Caco-2 (cell line): ENCODE results near the gene TMEM209. TPM values are rescaled to one million over a fixed set of nuclear protein-coding genes. Genes with fewer than 3 reads are reported as not detected.

Source experiments
- BruUV-seq: library from RNA; stranded (reverse); fragments of 400-500 nt; replicated peaks from 2 replicates; lab custom pipeline; 2021; lab: Mats Ljungman, UMichigan
- CTCF ChIA-PET: fragments of 300-600 bp; sonication (Branson Sonifier 250); formaldehyde crosslinking; loops from one replicate; lab custom pipeline; 2022; ENCODE audit warnings: antibody characterized with exemption; lab: Charles Lee
- POLR2A ChIA-PET: fragments of 300-600 bp; sonication (Branson Sonifier 250); formaldehyde crosslinking; loops from one replicate; lab custom pipeline; 2022; ENCODE audit warnings: antibody characterized with exemption; lab: Charles Lee
- DNase-seq, 2 experiments: peaks; one replicate each; pipeline versions ENCODE4 v3.0.0 to v3.0.0-alpha.2; 2020 to 2022
- H3K27me3 ChIP-seq: replicated peaks from 2 replicates; pipeline ENCODE4 v1.6.0; 2011; ENCODE audit warnings: low read length; ENCODE audit not compliant: control insufficient read depth, insufficient read depth
- H3K36me3 ChIP-seq: 2 replicates; pipeline ENCODE4 v1.5.1; 2011; ENCODE audit warnings: low read length; ENCODE audit not compliant: control insufficient read depth, insufficient read depth
- H3K4me1 ChIP-seq: fragments of 250-450 bp; sonication (Bioruptor Pico); 2 replicates; pipeline ENCODE4 v1.5.1; 2020; ENCODE audit warnings: mild to moderate bottlenecking
- H3K4me3 ChIP-seq: 2 replicates; pipeline ENCODE4 v1.5.1; 2011; ENCODE audit warnings: low read depth, mild to moderate bottlenecking, control low read depth, low read length
- H3K9me3 ChIP-seq: fragments of 250-450 bp; sonication (Bioruptor Pico); 2 replicates; pipeline ENCODE4 v1.5.1; 2020; ENCODE audit warnings: mild to moderate bottlenecking, moderate library complexity
- H3K27ac Mint-ChIP-seq: one replicate; pipeline ENCODE4 v1.8.0; 2022; ENCODE audit warnings: mixed read lengths; ENCODE audit not compliant: unreplicated experiment
- H3K27me3 Mint-ChIP-seq: one replicate; pipeline ENCODE4 v1.8.0; 2022; ENCODE audit warnings: mixed read lengths; ENCODE audit not compliant: insufficient read depth, unreplicated experiment
- H3K36me3 Mint-ChIP-seq: one replicate; pipeline ENCODE4 v1.8.0; 2022; ENCODE audit warnings: mild to moderate bottlenecking, mixed read lengths; ENCODE audit not compliant: insufficient read depth, unreplicated experiment
- H3K4me1 Mint-ChIP-seq: one replicate; pipeline ENCODE4 v1.8.0; 2022; ENCODE audit warnings: low read depth, mixed read lengths; ENCODE audit not compliant: unreplicated experiment
- H3K4me3 Mint-ChIP-seq: one replicate; pipeline ENCODE4 v1.8.0; 2022; ENCODE audit warnings: mild to moderate bottlenecking, moderate library complexity, mixed read lengths; ENCODE audit not compliant: unreplicated experiment
- H3K9me3 Mint-ChIP-seq: one replicate; pipeline ENCODE4 v1.8.0; 2022; ENCODE audit warnings: mixed read lengths; ENCODE audit not compliant: unreplicated experiment
- CTCF ChIP-seq, 2 experiments: fragments of 200-600 bp in 1 of 2; IDR thresholded peaks; 1 replicate in 1 of 2; 2 replicates in 1 of 2; pipeline versions ENCODE4 v1.5.1 to v1.8.0; 2011 to 2022; ENCODE audit warnings: antibody characterized with exemption in 1 of 2, control low read depth in 1 of 2, inconsistent platforms in 1 of 2, low read depth in 1 of 2, low read length in 1 of 2, mild to moderate bottlenecking in 1 of 2, moderate library complexity in 1 of 2; ENCODE audit not compliant: insufficient read depth in 1 of 2, severe bottlenecking in 1 of 2, unreplicated experiment in 1 of 2
- intact Hi-C: fragments of 100-400 bp; cut with micrococcal nuclease; formaldehyde crosslinking; loops from one replicate; pipeline ENCODE4 v1.10.0; 2022; ENCODE audit not compliant: unreplicated experiment
- total RNA-seq: library from RNA; stranded (reverse); gene quantifications from 2 replicates; pipeline ENCODE4 v1.2.3, GENCODE V29; 2022

TMEM209 gene
- total RNA-seq, 1 experiment from 2014 or later, result 34.5 TPM

- no peak for TF ChIP-seq CTCF (IDR thresholded peaks at IDR 0.05; ENCODE audit: insufficient read depth in 1 of 2, low read depth in 1 of 2, low read length in 1 of 2, severe bottlenecking in 1 of 2, unreplicated experiment in 1 of 2)
- BruUV-seq, result no TSS peak
- intact Hi-C loops, result no loop called here
- no peak for DNase-seq
- H3K4me3 ChIP-seq, result no peak overlapping the region
- Mint-ChIP-seq H3K4me1 (no peaks in the 10 kb centered on the region), H3K27ac (no peak overlapping the region), H3K36me3 (no peaks in the 10 kb centered on the region), H3K9me3 (no peaks in the 10 kb centered on the region), H3K27me3 (no peaks in the 10 kb centered on the region), H3K4me3 (no peak overlapping the region)
- ChIA-PET POLR2A (no interaction called here), CTCF (no interaction called here)
- no peaks in the 10 kb centered on the region for H3K9me3 ChIP-seq
- no peaks in the 10 kb centered on the region for H3K4me1 ChIP-seq
- H3K27me3 ChIP-seq, result no peaks in the 10 kb centered on the region
- no peaks in the 10 kb centered on the region for H3K36me3 ChIP-seq
Measured at GRCh38 chr7:130150587-130150986, 54.6 kb downstream of the TMEM209 start.

GRCh38 chr7:130149281-130150139 is 55.7 kb downstream of the TMEM209 start:
- Histone ChIP-seq H3K27me3 (no peaks in the 10 kb centered on the region), H3K36me3 (no peaks in the 10 kb centered on the region), H3K9me3 (no peaks in the 10 kb centered on the region), H3K4me1 (peaks cover 3% of the 10 kb centered on the region; the same call in 1 of the 2 replicates), H3K4me3 (no peak overlapping the region)
- no peak overlapping the region for H3K27ac Mint-ChIP-seq
- TF ChIP-seq CTCF (IDR thresholded peaks at IDR 0.05; ENCODE audit: insufficient read depth in 1 of 2, low read depth in 1 of 2, low read length in 1 of 2, severe bottlenecking in 1 of 2, unreplicated experiment in 1 of 2), result no peak
- ChIA-PET POLR2A (no interaction called here), CTCF (no interaction called here)
- H3K9me3 Mint-ChIP-seq, result no peaks in the 10 kb centered on the region
- no peak overlapping the region for H3K4me3 Mint-ChIP-seq
- no peaks in the 10 kb centered on the region for H3K36me3 Mint-ChIP-seq
- no peak for DNase-seq
- no peaks in the 10 kb centered on the region for H3K27me3 Mint-ChIP-seq
- no TSS peak for BruUV-seq
- intact Hi-C loops, result no loop called here
- no peaks in the 10 kb centered on the region for H3K4me1 Mint-ChIP-seq

GRCh38 chr7:130148561-130148960 is 56.6 kb downstream of the TMEM209 start:
- H3K9me3 Mint-ChIP-seq, result no peaks in the 10 kb centered on the region
- TF ChIP-seq CTCF (IDR thresholded peaks at IDR 0.05; ENCODE audit: insufficient read depth in 1 of 2, low read depth in 1 of 2, low read length in 1 of 2, severe bottlenecking in 1 of 2, unreplicated experiment in 1 of 2), result no peak
- no peaks in the 10 kb centered on the region for H3K36me3 Mint-ChIP-seq
- H3K4me3 Mint-ChIP-seq, result no peak overlapping the region
- no peak overlapping the region for H3K27ac Mint-ChIP-seq
- intact Hi-C loops, result no loop called here
- ChIA-PET CTCF (no interaction called here), POLR2A (no interaction called here)
- DNase-seq, result no peak
- Histone ChIP-seq H3K9me3 (no peaks in the 10 kb centered on the region), H3K36me3 (no peaks in the 10 kb centered on the region), H3K4me1 (peaks cover 5% of the 10 kb centered on the region; the same call in 1 of the 2 replicates), H3K4me3 (no peak overlapping the region), H3K27me3 (no peaks in the 10 kb centered on the region)
- BruUV-seq, result no TSS peak
- H3K27me3 Mint-ChIP-seq, result no peaks in the 10 kb centered on the region
- H3K4me1 Mint-ChIP-seq, result no peaks in the 10 kb centered on the region
